GM19043 (cell line): ENCODE results near the gene INTU.

Experiments used
- ATAC-seq: cut with Tn5 transposase; IDR thresholded peaks from one replicate; pipeline ENCODE4 v1.9.1; 2021; ENCODE audit warnings: low read depth; ENCODE audit not compliant: unreplicated experiment

Gene INTU

DNA sequence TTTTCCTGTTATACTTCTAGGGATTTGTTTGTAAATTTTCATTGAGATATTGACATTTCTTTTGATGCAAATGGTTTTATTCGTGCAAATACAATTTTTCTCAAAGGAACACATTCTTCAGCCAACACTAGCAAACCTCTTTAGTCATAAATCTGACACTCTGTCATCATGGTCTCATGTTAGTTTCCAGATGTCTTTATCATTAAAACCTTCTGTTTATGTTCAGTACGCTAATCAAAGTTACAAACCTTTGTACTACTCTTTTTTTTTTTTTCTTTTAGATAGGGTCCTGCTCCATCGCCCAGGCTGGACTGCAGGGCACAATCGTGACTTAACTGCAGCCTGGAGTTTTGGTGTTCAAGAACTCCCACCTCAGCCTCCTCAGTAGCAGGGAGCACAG lies 104.5 kb downstream of the INTU start:
- ATAC-seq: no peak

DNA sequence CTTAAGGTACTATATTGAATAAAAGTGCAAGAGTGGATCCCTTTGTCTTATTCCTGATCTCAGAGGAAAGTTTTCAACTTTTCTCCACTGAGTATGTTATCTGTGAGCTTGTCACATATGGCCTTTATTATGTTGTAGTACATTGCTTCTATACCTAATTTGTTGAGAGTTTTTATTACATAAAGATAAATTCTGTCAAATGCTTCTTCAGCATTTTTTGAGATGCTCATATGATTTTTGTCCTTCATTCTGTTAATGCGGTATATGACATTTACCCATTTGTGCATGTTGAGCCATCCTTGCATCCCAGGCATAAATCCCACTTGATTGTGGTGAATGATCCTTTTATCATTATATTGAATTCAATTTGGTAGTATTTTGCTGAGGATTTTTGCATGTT lies 108.5 kb downstream of the INTU start:
- ATAC-seq: no peak

DNA sequence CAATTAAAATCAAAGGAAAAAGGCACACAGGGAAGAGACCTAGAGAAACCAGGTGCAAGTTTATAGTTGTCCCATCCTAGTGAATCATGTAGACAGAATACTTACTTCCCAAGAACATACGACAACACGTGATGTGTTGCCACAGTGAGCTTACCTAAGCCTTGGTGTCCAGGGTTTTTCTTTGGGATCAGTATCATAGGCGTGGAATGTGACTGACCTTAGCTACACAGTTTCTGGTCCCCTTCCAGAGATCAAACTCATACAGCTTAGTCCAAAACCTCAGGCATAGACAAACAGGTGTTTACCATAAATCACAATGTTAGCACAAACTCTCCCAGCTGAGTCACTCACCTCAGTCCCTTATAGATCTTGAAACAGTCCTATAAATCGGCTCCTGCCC lies 115.1 kb downstream of the INTU start:
- no peak for ATAC-seq

DNA sequence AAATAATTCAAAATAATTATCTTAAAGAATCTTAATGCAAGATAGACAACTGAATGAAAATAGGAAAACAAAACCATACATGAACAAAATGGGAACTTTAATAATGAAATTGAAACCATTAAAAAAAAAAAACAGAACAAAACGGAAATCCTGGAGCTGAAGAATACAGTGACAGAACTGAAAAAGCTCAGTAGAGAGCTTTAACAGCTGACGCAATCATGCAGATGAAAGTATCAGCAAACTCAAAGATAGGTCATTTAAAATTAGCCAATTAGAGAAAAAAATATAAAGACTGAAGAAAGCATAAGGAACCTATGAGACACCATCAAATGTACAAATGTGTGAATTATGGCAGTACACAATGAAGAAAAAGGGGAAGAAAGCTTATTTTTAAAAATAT lies 116.2 kb downstream of the INTU start:
- ATAC-seq: no peak

DNA sequence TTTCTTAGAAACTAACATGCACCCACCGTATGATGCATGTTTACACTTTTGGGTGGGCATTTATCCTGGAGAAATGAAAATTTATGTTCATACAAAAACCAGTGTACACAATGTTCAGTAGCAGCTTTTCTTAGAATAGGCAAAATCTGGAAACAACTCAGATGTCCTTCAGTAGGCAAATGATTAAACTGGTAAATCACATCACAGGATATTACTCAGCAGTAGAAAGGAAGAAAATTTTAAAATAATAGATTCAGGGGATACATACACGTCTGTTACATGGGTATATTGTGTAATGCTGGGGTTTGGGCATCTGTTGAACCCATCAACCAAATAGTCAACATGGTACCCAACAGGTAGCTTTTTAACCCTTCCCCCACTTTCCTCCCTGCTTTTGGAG lies 124.1 kb downstream of the INTU start:
- no peak for ATAC-seq

DNA sequence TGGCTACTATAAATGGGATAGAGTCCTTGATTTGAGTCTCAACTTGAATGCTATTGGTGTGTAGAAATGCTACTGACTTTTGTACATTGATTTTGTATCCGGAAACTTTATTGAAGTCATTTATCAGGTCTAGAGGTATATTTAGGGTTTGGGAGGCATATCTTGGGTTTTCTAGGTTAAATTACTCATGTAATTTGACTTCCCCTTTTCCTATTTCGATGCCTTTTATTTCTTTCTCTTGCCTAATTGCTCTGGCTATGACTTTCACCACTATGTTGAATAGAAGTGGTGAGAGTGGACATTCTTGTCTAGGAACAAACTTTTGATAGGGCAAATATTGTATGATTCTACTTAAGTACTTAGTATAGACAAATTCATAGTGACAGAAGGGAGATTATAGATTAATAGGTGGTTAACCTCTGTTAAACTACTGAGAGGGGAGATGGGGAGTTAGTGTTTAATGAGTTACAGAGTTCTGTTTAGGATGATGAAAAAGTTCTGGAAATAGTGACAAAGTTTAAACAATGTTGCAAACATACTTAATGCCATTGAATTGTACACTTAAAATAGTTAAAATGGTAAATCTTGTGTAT lies 126.6 kb downstream of the INTU start:
- peak; percentile 73 for ATAC-seq

DNA sequence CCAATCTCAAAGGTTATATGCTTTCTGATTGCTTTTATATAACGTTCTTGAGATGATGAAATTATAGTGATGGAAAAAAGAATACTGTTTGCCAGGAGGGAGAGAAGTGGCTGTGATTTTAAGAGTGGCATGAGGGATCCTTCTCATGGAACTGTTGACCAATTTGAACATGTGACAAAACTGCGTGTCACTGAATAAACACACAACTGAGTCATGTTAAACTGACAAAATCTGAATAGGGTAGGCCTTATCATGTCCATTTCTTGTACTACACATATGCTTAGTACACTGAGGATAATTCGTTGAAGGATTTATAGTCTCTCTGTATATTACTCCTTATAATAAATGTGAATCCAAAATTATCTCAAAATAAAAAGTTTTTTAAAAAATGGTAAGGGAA lies 127.1 kb downstream of the INTU start:
- peak; percentile 3 for ATAC-seq

DNA sequence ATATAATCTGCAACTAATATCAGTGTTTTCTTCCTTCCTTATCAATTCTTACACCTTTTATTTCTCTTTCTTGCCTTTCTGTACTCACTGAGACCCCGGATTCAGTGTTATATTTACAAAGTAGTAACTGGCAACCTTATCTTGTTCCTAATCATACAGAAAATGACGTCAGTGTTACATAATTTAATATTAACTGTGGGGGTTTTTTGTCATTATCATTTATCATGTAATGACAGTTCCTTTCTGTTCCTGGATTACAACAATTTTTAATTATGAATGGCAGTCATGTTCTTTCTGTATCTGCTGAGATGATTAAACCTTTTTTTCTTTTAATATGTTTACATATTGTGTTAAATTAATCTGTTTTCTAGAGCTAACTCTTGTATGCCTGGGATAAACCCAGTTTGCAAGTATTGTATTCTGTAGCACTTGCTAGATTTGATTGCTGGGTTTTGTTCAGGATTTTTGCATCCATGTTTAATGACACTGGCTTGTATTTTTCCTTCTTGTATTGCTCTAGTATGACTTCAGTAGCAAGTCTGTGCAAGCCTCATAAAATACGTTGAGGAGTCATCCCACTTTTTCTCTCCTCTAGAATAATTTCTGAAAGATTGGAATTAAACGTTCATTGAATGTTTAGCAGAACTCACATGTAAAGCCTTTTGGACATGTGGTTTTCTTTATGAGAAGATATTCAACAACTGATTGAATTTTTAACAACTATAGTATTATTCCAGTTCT lies 138.9 kb downstream of the INTU start:
- ATAC-seq: no peak

DNA sequence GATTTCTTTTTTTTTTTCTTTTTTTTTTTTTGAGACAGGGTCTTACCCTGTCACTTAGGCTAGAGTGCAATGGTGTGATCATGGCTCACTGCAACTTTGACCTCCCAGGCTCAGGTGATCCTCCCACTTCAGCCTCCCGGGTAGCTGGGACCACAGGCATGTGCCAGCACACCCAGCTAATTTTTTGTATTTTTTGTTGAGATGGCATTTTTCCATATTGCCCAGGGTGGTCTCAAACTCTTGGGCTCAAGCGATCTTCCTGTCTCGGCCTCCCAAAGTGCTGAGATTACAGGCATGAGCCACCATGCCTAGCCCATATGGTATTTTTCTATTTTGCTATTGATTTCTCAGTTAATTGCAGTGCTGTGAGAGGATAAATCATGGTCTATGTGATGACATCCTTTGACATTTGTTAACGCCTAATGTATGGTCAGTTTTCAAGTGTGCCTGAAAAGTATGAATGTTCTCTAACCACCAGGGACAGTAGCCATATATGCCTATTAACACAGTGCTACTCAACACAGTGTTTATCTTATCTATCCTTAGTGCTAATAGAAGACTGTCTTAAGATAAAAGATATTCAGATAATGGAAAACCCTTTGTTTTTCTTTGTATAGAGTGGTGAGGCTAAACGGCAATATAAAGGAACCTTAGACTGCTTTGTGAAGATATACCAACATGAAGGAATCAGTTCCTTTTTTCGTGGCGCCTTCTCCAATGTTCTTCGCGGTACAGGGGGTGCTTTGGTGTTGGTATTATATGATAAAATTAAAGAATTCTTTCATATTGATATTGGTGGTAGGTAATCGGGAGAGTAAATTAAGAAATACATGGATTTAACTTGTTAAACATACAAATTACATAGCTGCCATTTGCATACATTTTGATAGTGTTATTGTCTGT lies 140.3 kb downstream of the INTU start:
- ATAC-seq: no peak

DNA sequence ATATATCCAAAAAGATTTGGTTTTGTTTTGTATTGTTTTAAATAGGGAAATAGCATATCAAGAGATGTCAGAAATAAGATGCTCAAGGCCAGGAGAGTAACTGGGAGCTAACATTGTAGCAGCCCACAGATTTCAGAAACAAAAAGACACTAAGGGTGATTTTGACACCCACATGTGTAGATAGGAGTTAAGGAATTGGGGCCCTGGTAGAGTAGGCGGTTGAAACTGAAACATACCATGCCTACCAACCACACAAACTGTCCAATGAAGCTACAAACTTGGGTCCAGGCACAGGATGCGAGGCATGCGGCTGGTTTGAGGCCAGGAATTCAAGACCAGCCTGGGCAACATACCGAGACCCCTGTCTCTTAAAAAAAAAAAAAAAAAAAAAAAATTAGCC lies 143.1 kb downstream of the INTU start:
- ATAC-seq: no peak
